MM.1S (cell line): ENCODE measurements around the gene NFILZ.

Experiments
- DNase-seq: peaks from one replicate; pipeline ENCODE4 v3.0.0-alpha.2; 2015
- H2AFZ ChIP-seq: fragments of 300-600 bp; sonication (generic); 2 replicates; pipeline ENCODE4 v1.6.0; 2016; ENCODE audit warnings: antibody characterized with exemption, low read length
- H3F3A ChIP-seq: fragments of 300-600 bp; sonication (generic); 2 replicates; pipeline ENCODE4 v1.6.1; 2016; ENCODE audit warnings: mild to moderate bottlenecking, antibody characterized with exemption, low read length, moderate library complexity, mixed read lengths; ENCODE audit not compliant: insufficient read depth
- H3K27ac ChIP-seq: fragments of 300-600 bp; sonication (generic); 2 replicates; pipeline ENCODE4 v1.5.1; 2016; ENCODE audit warnings: mild to moderate bottlenecking, low read length
- H3K27me3 ChIP-seq: fragments of 300-600 bp; sonication (generic); replicated peaks from 2 replicates; pipeline ENCODE4 v1.6.0; 2016; ENCODE audit warnings: low read length; ENCODE audit not compliant: insufficient read depth
- H3K36me3 ChIP-seq: fragments of 300-600 bp; sonication (generic); replicated peaks from 2 replicates; pipeline ENCODE4 v1.6.1; 2016; ENCODE audit warnings: mild to moderate bottlenecking, low read length, mixed read lengths; ENCODE audit not compliant: insufficient read depth
- H3K4me1 ChIP-seq: fragments of 300-600 bp; sonication (generic); 2 replicates; pipeline ENCODE4 v1.6.1; 2016; ENCODE audit warnings: low read length, mixed read lengths
- H3K4me2 ChIP-seq: fragments of 300-600 bp; sonication (generic); 2 replicates; pipeline ENCODE4 v1.6.0; 2016; ENCODE audit warnings: low read depth, low read length
- H3K4me3 ChIP-seq: fragments of 300-600 bp; sonication (generic); 2 replicates; pipeline ENCODE4 v1.5.1; 2016; ENCODE audit warnings: low read length, mixed read lengths
- H3K79me2 ChIP-seq: fragments of 300-600 bp; sonication (generic); 2 replicates; pipeline ENCODE4 v1.6.1; 2016; ENCODE audit warnings: mixed run types, low read length, mixed read lengths
- H3K9ac ChIP-seq: fragments of 300-600 bp; sonication (generic); 2 replicates; pipeline ENCODE4 v1.6.1; 2016; ENCODE audit warnings: low read length, mixed read lengths
- H3K9me2 ChIP-seq: fragments of 300-600 bp; sonication (generic); replicated peaks from 2 replicates; pipeline ENCODE4 v1.6.1; 2016; ENCODE audit warnings: mild to moderate bottlenecking, low read length, mixed read lengths; ENCODE audit not compliant: insufficient read depth
- H3K9me3 ChIP-seq: fragments of 300-600 bp; sonication (generic); replicated peaks from 2 replicates; pipeline ENCODE4 v1.6.1; 2016; ENCODE audit warnings: mild to moderate bottlenecking, low read length, mixed read lengths; ENCODE audit not compliant: insufficient read depth
- H4K20me1 ChIP-seq: fragments of 300-600 bp; sonication (generic); 2 replicates; pipeline ENCODE4 v1.6.1; 2016; ENCODE audit warnings: mild to moderate bottlenecking, low read length, moderate library complexity, mixed read lengths; ENCODE audit not compliant: insufficient read depth
- CTCF ChIP-seq: fragments of 300-600 bp; sonication (generic); IDR thresholded peaks from 2 replicates; pipeline ENCODE4 v1.5.1; 2016; ENCODE audit warnings: antibody characterized with exemption, low read length, mixed read lengths
- EZH2 ChIP-seq: fragments of 300-600 bp; sonication (generic); optimal IDR thresholded peaks from 2 replicates; pipeline ENCODE3; 2017; ENCODE audit warnings: low read depth, mild to moderate bottlenecking, antibody characterized with exemption, low read length, mixed read lengths
- EZH2phosphoT487 ChIP-seq: fragments of 300-600 bp; sonication (generic); IDR thresholded peaks from 2 replicates; pipeline ENCODE4 v1.6.1; 2018; ENCODE audit warnings: antibody characterized with exemption, low read length

NFILZ gene

GRCh38 chr19:8626842-8627241 is 3.6 kb upstream of the NFILZ start:
- no peak overlapping the region for H2AFZ ChIP-seq
- TF ChIP-seq CTCF (no peak), EZH2phosphoT487 (no peak)
- H3K9me3 ChIP-seq = no peaks in the 10 kb centered on the region
- H3K4me3 ChIP-seq = no peak overlapping the region
- no peaks in the 10 kb centered on the region for H3K79me2 ChIP-seq
- H3K27me3 ChIP-seq = peaks cover 35% of the 10 kb centered on the region
- no peaks in the 10 kb centered on the region for H4K20me1 ChIP-seq
- H3K9ac ChIP-seq = no peak overlapping the region
- H3K9me2 ChIP-seq = no peaks in the 10 kb centered on the region
- H3K4me2 ChIP-seq = no peak overlapping the region
- no peaks in the 10 kb centered on the region for H3K4me1 ChIP-seq
- DNase-seq = no peak
- H3K27ac ChIP-seq = no peak overlapping the region
- H3K36me3 ChIP-seq = no peaks in the 10 kb centered on the region
- no peaks in the 10 kb centered on the region for H3F3A ChIP-seq

GRCh38 chr19:8629184-8629583 is 1.2 kb upstream of the NFILZ start:
- no peak overlapping the region for H3K4me2 ChIP-seq
- no peaks in the 10 kb centered on the region for H3K9me2 ChIP-seq
- no peak for DNase-seq
- H3K4me1 ChIP-seq = no peaks in the 10 kb centered on the region
- H3K36me3 ChIP-seq = no peaks in the 10 kb centered on the region
- H4K20me1 ChIP-seq = no peaks in the 10 kb centered on the region
- no peak for TF ChIP-seq CTCF
- TF ChIP-seq EZH2phosphoT487 = no peak
- no peak for TF ChIP-seq EZH2
- no peaks in the 10 kb centered on the region for H3K79me2 ChIP-seq
- no peaks in the 10 kb centered on the region for H3K9me3 ChIP-seq
- no peaks in the 10 kb centered on the region for H3F3A ChIP-seq
- no peak overlapping the region for H3K27ac ChIP-seq
- no peak overlapping the region for H3K4me3 ChIP-seq
- no peak overlapping the region for H3K9ac ChIP-seq
- H2AFZ ChIP-seq = no peak overlapping the region
- H3K27me3 ChIP-seq = peaks cover 37% of the 10 kb centered on the region

GRCh38 chr19:8630796-8631424 is 477 bp downstream of the NFILZ start:
- Histone ChIP-seq H3K27ac (no peak overlapping the region), H3K79me2 (no peaks in the 10 kb centered on the region), H3K9me3 (no peaks in the 10 kb centered on the region), H3F3A (no peaks in the 10 kb centered on the region), H3K36me3 (no peaks in the 10 kb centered on the region), H3K4me3 (no peak overlapping the region), H3K27me3 (peaks cover 37% of the 10 kb centered on the region), H3K4me2 (no peak overlapping the region), H3K9ac (no peak overlapping the region), H4K20me1 (no peaks in the 10 kb centered on the region), H2AFZ (no peak overlapping the region), H3K4me1 (no peaks in the 10 kb centered on the region), H3K9me2 (no peaks in the 10 kb centered on the region)
- TF ChIP-seq EZH2 (no peak), CTCF (no peak), EZH2phosphoT487 (no peak)
- no peak for DNase-seq
